Fibroblast of the conjunctiva (primary cell): Measurements from ENCODE around the gene LAMA1.
A peak's percentile ranks its signal among the peaks of the same experiment; 100 is the strongest.

Experiments
- DNase-seq: peaks from one replicate; pipeline ENCODE4 v3.0.0-alpha.2; 2010; ENCODE audit warnings: low read depth

The LAMA1 gene

GRCh38 chr18:7105268-7105667 lies 12.3 kb downstream of the LAMA1 start:
- DNase-seq: no peak

DNA sequence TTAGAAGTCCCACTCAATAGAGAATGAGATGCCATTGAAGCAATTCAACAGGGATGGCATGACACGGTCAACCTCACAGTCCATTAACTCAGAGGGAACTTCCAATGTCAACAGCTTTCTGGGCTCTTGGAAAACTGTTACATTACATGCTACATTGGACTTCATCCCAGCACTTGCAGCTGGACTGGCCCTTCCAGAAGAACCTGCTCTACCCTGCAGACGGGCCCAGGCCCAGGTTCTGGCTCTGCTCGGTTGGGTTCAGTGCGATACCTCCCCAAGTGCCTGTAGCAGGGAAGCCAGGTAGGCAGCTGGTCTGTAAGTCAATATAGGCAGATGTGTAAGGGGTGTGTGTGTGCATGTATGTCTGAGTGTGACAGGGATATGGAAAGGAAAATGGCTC lies 12.9 kb downstream of the LAMA1 start:
- DNase-seq: no peak

GRCh38 chr18:7102131-7102530 lies 15.5 kb downstream of the LAMA1 start:
- DNase-seq: no peak

DNA sequence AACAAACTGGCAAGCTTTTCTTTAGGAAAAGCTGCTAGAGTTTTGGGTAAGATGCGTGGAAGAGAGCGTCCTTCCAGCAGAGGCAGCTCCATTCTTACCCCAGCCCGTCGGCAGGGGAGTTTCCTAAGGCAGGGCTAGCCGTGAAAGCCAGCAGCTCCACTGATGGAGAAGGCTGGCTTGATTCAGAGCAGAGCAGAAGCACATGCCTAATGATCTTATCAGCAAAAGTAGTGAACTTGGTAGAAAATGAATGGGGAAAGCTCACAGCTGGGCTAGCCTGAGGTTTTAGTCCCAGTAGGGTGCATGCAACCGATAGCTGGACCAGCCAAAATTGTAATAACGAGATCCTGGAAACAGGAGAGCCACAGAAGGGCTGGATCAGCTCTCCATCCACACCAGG lies 20.8 kb downstream of the LAMA1 start:
- DNase-seq: no peak

DNA sequence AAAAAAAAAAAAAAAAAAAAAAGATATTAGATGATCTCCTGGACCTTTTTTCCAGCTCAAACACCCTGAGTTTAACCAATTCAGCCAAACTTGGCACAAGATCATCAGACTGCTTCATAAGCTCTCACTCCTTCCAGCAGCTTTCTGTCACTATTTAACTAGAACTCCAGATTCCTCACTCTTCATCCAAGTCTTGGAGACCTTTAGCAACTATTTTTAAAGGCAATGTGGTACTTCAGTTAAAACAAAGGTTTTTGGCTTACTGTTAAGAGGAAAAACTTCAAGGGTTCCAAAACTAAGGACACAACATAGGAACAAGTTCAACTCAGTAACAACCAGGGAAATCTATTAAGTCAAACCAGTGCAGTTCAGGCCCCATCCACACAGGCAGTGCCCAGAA lies 23.2 kb downstream of the LAMA1 start:
- DNase-seq: no peak

GRCh38 chr18:7090771-7091170 lies 26.8 kb downstream of the LAMA1 start:
- no peak for DNase-seq

DNA sequence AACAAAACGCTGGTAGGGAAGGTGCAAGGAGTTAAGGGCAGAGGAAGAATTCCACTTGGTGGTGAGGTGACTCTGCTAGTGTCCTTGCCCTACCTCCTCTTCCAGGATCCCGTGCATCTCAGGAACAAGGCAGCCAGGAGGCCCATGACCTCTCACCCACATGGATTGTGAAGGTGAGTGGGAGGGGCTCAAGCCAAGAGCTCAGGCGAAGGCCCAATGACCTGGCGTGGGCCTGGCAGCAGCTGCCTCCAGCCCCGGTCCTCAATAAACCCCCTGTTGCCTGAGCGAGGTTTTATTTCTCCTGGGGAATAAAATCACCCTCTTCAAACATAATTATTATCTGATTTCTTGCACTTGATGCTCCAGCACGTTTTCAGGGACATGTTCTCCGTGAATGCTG lies 28.2 kb downstream of the LAMA1 start:
- DNase-seq: no peak

- peak; percentile 71 for DNase-seq
Observed at GRCh38 chr18:7084080-7085065, 33.2 kb downstream of the LAMA1 start.

GRCh38 chr18:7082671-7083070 lies 34.9 kb downstream of the LAMA1 start:
- DNase-seq: no peak

GRCh38 chr18:7079231-7079630 lies 38.4 kb downstream of the LAMA1 start:
- no peak for DNase-seq

DNA sequence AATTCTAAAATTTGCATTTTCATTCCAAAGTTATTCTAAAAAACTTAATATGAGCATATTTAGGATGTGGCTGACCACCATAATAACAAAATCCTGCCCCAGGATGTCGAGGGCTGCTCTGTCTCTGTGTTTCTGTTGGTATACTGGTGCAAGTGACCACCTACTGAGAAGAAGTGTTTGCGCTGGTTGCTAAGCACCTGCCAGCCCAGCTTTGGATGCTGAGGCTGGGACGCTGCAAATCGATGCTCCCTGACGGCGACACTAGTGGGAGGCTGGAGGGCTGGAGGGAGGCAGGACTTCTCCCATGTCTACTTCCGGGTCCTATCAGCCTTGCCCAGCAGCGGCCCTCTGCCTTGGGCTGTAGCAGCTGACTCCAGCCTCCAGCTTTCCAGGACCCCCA lies 45.0 kb downstream of the LAMA1 start:
- DNase-seq: no peak

GRCh38 chr18:7071600-7071999 lies 46.0 kb downstream of the LAMA1 start:
- DNase-seq: no peak

DNA sequence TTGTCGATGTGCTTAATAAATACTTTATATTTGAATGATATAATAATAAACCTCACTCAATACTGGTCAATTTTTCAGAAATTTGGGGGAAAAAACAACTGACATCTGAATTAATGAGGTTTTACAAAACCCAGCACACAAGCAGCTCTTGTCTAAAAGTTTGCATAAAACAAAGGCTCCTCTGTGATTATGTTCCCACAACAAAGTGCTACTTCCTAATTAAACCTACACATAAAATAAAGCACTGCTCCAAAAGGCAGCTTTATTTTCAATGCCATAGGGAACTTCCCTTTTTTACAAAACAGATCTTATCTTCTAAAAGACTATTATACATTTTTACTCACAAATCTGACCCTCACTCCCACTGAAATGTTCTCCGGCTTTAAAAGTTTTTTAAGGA lies 47.1 kb downstream of the LAMA1 start:
- no peak for DNase-seq

DNA sequence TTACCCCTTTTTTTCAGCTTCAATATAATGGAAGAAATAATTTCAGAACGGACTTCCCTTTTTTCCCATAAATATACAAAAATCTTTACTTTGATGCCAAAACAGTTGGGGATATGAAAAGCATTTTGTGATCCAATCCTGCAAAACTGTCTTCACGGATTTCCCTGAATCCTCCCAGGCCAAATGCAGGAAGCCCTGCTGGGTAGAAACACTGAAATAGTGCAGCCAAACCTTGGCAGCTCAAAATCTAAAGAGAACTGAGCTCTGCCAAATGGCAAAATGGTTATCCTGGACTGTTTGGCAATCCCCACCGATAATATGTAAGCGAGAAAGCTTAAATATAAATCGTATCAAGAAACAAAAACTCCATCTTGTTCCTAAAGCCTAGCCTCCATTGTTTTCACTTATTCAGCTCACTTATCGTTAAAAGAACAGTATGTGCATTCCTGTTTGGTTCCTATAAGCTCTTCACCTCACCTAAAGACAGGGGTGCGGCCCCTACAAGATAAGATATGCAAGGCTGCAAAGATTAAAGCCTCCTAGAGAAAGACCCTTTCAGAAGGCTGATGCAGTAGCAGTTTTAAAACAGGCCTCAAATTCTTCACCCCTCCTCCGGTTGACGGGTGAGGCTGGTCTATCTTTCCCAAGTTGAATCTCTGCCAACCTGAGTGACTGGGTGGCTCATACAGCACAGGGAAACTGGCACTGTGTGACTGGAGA lies 48.6 kb downstream of the LAMA1 start:
- no peak for DNase-seq

DNA sequence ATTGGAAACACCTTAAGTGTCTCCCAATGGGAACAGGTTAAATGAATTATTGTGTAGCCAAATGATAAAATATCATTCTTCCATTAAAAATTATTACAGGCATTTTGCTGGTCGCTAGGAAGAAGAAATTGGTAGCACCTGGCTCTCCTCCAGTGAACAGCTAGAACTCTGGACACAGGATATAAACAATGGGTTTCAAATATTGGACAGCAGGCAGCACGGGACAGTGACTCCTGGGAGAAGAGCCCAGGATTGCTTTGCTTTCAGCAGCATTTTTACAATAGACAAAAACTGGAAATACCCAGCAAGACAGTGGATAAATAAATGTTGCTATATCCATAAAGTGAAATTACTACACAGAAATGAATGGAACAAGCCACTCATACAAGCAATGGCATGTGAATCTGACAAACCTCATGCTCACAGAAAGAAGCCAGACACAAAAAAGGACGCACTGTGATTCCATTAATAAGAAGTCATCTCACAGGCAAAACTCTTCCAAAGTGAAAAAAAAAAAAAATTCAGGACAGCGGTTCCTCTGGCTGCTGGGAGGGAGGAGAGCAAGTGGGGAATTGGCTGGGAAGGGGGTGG lies 50.5 kb downstream of the LAMA1 start:
- DNase-seq: no peak

DNA sequence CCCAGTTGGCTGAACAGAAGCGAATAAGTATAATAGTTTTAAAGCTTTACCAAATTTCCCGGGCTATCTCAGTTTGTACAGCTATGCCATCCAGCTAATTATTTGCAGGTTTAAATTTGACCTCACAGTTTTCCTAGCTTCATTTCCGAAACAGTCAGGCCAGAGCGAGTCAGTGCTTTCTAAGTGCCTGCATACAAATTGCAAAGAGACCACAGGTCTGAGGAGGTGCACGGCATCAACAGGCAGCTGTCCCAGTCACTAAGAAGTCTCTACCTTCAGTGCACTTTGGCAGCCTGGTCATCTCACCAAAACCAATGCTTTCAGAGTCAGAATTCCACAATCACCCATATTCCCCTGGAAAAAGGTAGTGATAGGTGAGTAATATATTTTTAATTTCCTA lies 51.9 kb downstream of the LAMA1 start:
- DNase-seq: no peak

GRCh38 chr18:7064346-7064745 lies 53.3 kb downstream of the LAMA1 start:
- no peak for DNase-seq

DNA sequence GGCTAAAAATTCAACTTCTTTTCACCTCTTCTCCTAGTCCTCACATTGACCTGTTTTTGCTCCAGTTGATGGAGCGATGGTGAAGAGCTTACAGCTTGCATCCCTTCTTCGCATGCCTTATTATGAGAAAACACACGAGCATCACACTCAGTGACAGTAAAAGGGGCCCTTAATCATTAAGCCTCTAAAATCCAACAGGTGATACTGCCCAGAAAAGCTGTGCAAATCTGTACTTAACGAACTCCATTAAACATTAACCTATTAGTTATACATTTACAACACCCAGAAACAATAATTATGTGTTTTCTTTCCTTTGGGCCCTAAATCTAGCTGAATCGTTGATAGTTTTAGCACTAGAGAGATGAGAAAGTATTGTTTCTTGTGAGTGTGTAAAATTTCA lies 54.8 kb downstream of the LAMA1 start:
- DNase-seq: no peak

DNA sequence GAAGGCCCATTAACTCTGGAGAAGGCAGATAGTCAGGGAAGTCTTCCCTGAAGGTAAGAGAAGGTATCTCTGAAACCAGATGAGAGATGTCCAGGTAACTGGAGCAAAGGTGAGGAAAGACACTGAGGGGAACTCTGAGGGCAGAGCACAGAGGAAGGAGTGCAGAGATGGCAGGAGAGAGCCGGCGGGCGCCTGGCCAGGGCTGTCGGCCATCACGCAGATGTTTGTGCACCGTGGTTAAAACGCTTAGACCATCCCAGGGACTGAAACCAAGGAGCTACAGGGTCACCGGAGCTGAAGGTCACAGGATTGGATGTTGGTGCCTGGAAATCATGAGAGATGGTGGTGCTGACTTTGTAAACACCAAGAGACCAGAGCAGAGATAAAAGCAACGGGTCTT lies 55.4 kb downstream of the LAMA1 start:
- DNase-seq: no peak

- DNase-seq: no peak
Observed at GRCh38 chr18:7059276-7059675, 58.3 kb downstream of the LAMA1 start.

DNA sequence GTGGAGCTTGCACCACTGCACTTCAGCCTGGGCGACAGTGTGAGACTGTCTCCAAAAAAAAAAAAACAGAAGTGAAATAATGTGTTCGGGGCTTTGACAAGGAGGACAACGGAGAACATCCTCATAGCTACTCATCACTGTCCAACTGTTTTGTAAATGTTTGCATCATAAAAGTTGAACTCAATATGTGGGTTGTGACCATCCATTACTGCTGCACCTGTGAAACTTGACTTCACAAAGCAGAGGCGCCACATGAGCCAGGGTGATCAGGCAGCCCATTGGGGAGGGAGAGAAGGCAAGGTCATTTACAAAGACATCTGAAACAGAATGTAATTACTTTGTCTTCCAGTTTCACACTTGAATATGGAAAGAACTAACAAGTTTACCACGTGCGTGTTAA lies 61.6 kb downstream of the LAMA1 start:
- no peak for DNase-seq

- no peak for DNase-seq
Observed at GRCh38 chr18:7049951-7050350, 67.6 kb downstream of the LAMA1 start.

GRCh38 chr18:7048081-7048480 lies 69.5 kb downstream of the LAMA1 start:
- no peak for DNase-seq
